ENCODE data around the gene GEMIN8.

Gene GEMIN8

GRCh38 chrX:13996650-13997049, 33.0 kb downstream of the GEMIN8 start:
- TF ChIP-seq GATA3 (IDR thresholded peaks at IDR 0.05; ENCODE audit: low read depth, low read length) (no peak), GATA2 (IDR thresholded peaks at IDR 0.05; ENCODE audit: low read depth, low read length) (no peak)

DNA sequence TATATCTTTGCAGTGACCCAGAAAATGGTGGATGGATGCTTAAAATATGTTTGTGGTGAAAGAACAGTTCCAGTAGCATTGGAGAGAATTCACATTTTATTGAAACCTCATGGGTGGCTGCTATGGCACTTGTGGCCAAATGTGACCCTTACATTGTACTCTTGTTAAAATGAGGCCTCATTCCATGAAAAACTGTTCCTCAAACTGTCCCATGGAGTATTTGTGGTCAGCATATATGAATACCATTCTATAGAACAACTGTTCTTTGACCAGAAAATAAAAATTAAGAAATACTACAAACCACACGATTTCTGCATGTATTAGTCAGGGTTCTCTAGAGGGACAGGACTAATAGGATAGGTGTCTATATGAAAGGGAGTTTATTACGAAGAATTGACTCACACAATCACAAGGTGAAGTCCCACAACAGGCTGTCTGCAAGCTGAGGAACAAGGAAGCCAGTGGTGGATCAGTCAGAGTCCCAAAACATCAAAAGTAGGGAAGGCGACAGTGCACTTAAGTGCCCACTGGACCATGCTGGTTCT, 35.1 kb downstream of the GEMIN8 start:
- no peak for TF ChIP-seq GATA3 (IDR thresholded peaks at IDR 0.05; ENCODE audit: low read depth, low read length)
- TF ChIP-seq GATA2 (IDR thresholded peaks at IDR 0.05; ENCODE audit: low read depth, low read length) = no peak

DNA sequence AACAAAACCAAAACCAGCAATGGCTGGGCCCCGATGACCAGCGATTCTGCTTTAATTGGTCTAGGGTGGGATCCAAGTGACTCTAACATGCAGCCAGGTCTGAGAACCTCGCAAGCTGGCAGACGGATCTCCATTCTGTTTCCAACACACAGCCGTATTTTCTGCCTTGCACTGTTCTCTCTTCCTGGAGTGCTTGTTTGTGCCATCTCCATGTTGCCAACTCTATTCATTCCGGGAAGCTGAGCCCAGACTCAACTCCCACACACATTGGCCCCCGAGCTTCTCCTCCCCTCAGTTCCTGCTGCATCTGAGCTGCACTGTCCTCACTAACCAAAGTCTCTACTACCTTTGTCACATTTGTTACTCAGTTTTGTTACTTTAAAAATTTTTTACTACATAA, 35.6 kb downstream of the GEMIN8 start:
- TF ChIP-seq GATA3 (IDR thresholded peaks at IDR 0.05; ENCODE audit: low read depth, low read length) (no peak), GATA2 (IDR thresholded peaks at IDR 0.05; ENCODE audit: low read depth, low read length) (no peak)

DNA sequence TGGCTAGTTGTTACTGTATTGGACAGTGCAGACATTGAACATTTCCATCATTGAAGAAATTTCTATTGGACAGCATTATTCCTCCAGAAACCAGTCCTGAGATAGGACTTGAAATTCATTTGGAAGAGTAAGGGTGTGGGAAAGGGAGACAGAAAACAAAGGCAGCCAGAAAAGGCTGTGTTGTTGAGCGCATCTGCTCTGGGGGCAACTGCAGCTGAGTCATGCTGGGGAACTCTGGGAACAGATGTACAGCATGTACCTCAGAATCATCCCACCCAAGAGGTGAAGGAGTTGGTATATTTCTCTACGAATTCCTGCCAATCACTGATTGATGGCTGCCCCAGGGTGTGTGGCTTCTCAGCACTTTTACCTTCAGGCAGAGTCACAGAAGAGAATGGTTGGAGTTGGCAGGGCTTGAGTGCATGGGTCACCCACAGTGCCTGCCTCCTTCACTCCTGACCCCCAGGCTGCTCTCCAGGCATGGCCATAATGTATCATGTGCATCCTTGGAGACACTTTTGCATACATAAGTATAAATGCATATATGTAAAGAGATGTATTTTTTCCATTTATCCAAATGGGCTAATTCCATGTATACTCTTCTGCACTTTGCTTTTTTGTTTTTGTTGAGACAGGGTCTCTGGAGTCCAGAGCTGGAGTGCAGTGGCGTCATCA, 39.4 kb downstream of the GEMIN8 start:
- no peak for TF ChIP-seq GATA3 (IDR thresholded peaks at IDR 0.05; ENCODE audit: low read depth, low read length)
- no peak for TF ChIP-seq GATA2 (IDR thresholded peaks at IDR 0.05; ENCODE audit: low read depth, low read length)

DNA sequence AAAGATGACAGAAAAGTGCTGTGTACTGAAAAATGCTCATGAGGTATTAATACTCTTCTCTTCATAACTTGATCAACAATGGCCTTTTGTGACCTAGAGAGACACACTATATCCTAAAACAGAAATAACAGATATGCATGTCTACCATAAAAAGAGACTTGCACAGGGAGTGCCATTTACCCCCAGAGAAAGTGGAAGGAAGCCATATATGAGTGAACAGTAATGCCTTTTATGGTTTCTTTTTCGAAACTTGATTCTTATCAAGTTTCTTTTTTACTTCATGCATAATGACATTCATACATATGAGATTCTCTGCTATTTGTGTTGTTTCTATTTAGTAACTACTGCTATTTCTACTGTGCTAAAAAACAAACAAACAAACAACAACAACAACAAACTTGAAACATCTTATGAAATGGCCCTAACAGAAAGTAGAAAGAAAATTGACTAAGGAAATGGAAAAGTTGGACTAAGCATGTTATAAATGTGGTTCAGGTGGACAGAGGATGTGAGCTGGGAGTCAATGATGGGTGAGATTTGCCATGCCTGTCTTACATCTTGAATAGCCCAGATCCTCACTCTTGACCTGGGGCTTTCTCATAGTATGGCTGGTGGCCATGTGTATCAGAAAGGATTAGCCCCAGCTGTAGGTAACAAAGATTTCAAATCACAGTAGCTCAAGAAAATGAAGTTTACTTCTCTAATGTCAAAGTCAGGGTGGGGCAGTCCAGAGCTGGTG, 43.8 kb downstream of the GEMIN8 start:
- no peak for TF ChIP-seq GATA3 (IDR thresholded peaks at IDR 0.05; ENCODE audit: low read depth, low read length)
- TF ChIP-seq GATA2 (IDR thresholded peaks at IDR 0.05; ENCODE audit: low read depth, low read length) = no peak

GRCh38 chrX:13983734-13984133, 46.0 kb downstream of the GEMIN8 start:
- TF ChIP-seq GATA2 (IDR thresholded peaks at IDR 0.05; ENCODE audit: low read depth, low read length) (no peak), GATA3 (IDR thresholded peaks at IDR 0.05; ENCODE audit: low read depth, low read length) (no peak)

DNA sequence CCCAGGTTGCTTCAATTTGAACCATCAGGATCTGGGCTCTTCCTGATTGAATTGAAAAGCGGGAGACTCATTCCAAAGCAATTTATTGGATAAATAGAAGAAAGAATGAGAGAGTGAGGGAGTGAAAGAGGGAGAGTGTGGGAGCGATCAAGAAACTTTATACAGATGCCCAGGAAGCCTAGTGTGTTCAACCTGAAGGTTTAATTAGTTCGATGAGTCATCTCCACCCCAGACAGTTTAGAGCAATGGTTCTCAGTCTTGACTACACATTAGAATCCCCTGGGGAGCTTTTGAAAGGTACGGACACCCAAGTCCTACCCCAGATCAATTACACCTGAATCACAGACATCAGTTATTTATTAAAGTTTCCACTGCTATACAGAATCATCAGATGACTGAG, 61.5 kb downstream of the GEMIN8 start:
- TF ChIP-seq GATA3 (IDR thresholded peaks at IDR 0.05; ENCODE audit: low read depth, low read length) (no peak), GATA2 (IDR thresholded peaks at IDR 0.05; ENCODE audit: low read depth, low read length) (no peak)

GRCh38 chrX:13967636-13968035, 62.1 kb downstream of the GEMIN8 start:
- TF ChIP-seq GATA3 (IDR thresholded peaks at IDR 0.05; ENCODE audit: low read depth, low read length) (no peak), GATA2 (IDR thresholded peaks at IDR 0.05; ENCODE audit: low read depth, low read length) (no peak)

DNA sequence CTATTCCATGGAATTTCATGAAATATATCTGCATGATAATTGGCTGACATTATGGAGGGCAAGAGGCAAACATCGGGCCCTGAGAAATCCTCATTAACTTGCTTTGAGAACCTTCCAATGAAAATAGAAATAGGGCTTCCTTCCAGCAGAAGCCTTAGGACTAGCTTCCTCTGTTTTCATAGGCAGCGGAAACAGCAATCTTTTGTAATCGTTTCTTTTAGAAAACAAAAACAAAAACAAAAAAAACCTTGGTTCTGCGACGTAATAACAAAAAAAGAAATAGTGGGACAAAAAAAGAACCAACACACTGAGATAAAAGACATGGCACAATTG, 62.9 kb downstream of the GEMIN8 start:
- TF ChIP-seq GATA3 (IDR thresholded peaks at IDR 0.05; ENCODE audit: low read depth, low read length) = no peak
- no peak for TF ChIP-seq GATA2 (IDR thresholded peaks at IDR 0.05; ENCODE audit: low read depth, low read length)

GRCh38 chrX:13966071-13966792, 63.5 kb downstream of the GEMIN8 start:
- TF ChIP-seq GATA3 (IDR thresholded peaks at IDR 0.05; ENCODE audit: low read depth, low read length) (no peak), GATA2 (IDR thresholded peaks at IDR 0.05; ENCODE audit: low read depth, low read length) (no peak)

DNA sequence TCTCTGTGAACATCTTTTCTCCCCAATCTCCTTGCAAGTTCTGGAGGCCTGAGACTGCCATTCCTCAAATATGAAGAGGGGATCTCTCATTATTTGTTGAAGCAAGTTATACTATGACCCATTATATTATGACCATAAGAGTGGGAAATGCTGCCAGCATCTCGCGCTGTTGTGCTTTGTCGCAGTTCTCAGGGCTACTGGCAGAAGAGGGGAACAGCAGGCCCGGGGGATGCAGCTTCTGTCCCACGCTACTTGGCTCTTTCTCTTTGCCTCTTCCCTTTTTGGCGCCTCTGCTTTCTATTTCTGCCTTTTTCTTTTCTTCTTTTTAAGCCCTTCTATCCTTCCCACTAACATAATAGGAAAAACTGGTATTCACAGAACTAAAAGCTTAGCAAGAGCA, 64.2 kb downstream of the GEMIN8 start:
- TF ChIP-seq GATA2 (IDR thresholded peaks at IDR 0.05; ENCODE audit: low read depth, low read length) (no peak), GATA3 (IDR thresholded peaks at IDR 0.05; ENCODE audit: low read depth, low read length) (no peak)

- TF ChIP-seq GATA3 (IDR thresholded peaks at IDR 0.05; ENCODE audit: low read depth, low read length) = no peak
- TF ChIP-seq GATA2 (IDR thresholded peaks at IDR 0.05; ENCODE audit: low read depth, low read length) = no peak
Observed at GRCh38 chrX:13956998-13957397, 72.7 kb downstream of the GEMIN8 start.
